Neural progenitor cell (in vitro differentiated cells): ENCODE data around the gene SAMD10. TPM values are rescaled to one million over a fixed set of nuclear protein-coding genes. Genes with fewer than 3 reads are reported as not detected.

Experiments used
- DNase-seq: peaks from one replicate; pipeline ENCODE4 v3.0.0-alpha.2; 2016; ENCODE audit warnings: low spot score
- H2AFZ ChIP-seq: fragments of 200-600 bp; sonication (generic); replicated peaks from 2 replicates; pipeline ENCODE4 v1.6.1; 2016; ENCODE audit warnings: antibody characterized with exemption
- H3F3A ChIP-seq: fragments of 200-600 bp; sonication (generic); 2 replicates; pipeline ENCODE4 v1.6.1; 2016; ENCODE audit warnings: antibody characterized with exemption, low read depth
- H3K27ac ChIP-seq: fragments of 200-600 bp; sonication (generic); 2 replicates; pipeline ENCODE4 v1.5.1; 2016; ENCODE audit warnings: mild to moderate bottlenecking
- H3K27me3 ChIP-seq: fragments of 200-600 bp; sonication (generic); 2 replicates; pipeline ENCODE4 v1.6.1; 2016; ENCODE audit warnings: mild to moderate bottlenecking, moderate library complexity
- H3K36me3 ChIP-seq: fragments of 200-600 bp; sonication (generic); 2 replicates; pipeline ENCODE4 v1.5.1; 2016
- H3K4me1 ChIP-seq: fragments of 200-600 bp; sonication (generic); 2 replicates; pipeline ENCODE4 v1.6.1; 2016; ENCODE audit warnings: mixed run types
- H3K4me2 ChIP-seq: fragments of 200-600 bp; sonication (generic); 2 replicates; pipeline ENCODE4 v1.6.1; 2016
- H3K4me3 ChIP-seq: fragments of 200-600 bp; sonication (generic); 2 replicates; pipeline ENCODE4 v1.5.1; 2016
- H3K79me2 ChIP-seq: fragments of 200-600 bp; sonication (generic); 2 replicates; pipeline ENCODE4 v1.6.1; 2016; ENCODE audit warnings: low read depth
- H3K9ac ChIP-seq: fragments of 200-600 bp; sonication (generic); 2 replicates; pipeline ENCODE4 v1.6.1; 2016
- H3K9me3 ChIP-seq: fragments of 200-600 bp; sonication (generic); 2 replicates; pipeline ENCODE4 v1.5.1; 2016; ENCODE audit warnings: low read depth
- H4K20me1 ChIP-seq: fragments of 200-600 bp; sonication (generic); 2 replicates; pipeline ENCODE4 v1.6.1; 2016; ENCODE audit warnings: low read depth
- H3K27ac Mint-ChIP-seq: 3 replicates; pipeline ENCODE4 v1.8.0; 2021; ENCODE audit warnings: mixed read lengths
- H3K27me3 Mint-ChIP-seq: 2 replicates; pipeline ENCODE4 v1.8.0; 2022; ENCODE audit warnings: low read depth, mild to moderate bottlenecking, inconsistent platforms, moderate library complexity, mixed read lengths; ENCODE audit not compliant: insufficient read depth
- H3K36me3 Mint-ChIP-seq: 3 replicates; pipeline ENCODE4 v1.8.0; 2021; ENCODE audit warnings: mixed read lengths
- H3K4me1 Mint-ChIP-seq: 3 replicates; pipeline ENCODE4 v1.8.0; 2021; ENCODE audit warnings: mixed read lengths
- H3K4me3 Mint-ChIP-seq: 3 replicates; pipeline ENCODE4 v1.8.0; 2021; ENCODE audit warnings: mild to moderate bottlenecking, moderate library complexity, mixed read lengths
- H3K9me3 Mint-ChIP-seq: 3 replicates; pipeline ENCODE4 v1.8.0; 2020; ENCODE audit warnings: mixed read lengths
- EZH2 ChIP-seq: fragments of 200-600 bp; sonication (generic); IDR thresholded peaks from 2 replicates; pipeline ENCODE4 v1.6.1; 2017; ENCODE audit warnings: antibody characterized with exemption, mild to moderate bottlenecking, moderate library complexity
- EZH2phosphoT487 ChIP-seq: fragments of 200-600 bp; sonication (generic); IDR thresholded peaks from 2 replicates; pipeline ENCODE4 v1.6.1; 2017; ENCODE audit warnings: antibody characterized with exemption
- total RNA-seq: library from RNA; depleted of rRNA; stranded (reverse); fragments of >200 nt; gene quantifications from 2 replicates; pipeline ENCODE4 v1.2.3, GENCODE V29; 2015; ENCODE audit warnings: low replicate concordance
- TF ChIP-seq, protein P1 (sequence below): fragments of 200-600 bp; sonication (generic); IDR thresholded peaks from 2 replicates; pipeline ENCODE4 v1.5.1; 2017; ENCODE audit warnings: antibody characterized with exemption, mild to moderate bottlenecking

The SAMD10 gene
- total RNA-seq, 1 donor from 2014 or later: 0.19 TPM

DNA sequence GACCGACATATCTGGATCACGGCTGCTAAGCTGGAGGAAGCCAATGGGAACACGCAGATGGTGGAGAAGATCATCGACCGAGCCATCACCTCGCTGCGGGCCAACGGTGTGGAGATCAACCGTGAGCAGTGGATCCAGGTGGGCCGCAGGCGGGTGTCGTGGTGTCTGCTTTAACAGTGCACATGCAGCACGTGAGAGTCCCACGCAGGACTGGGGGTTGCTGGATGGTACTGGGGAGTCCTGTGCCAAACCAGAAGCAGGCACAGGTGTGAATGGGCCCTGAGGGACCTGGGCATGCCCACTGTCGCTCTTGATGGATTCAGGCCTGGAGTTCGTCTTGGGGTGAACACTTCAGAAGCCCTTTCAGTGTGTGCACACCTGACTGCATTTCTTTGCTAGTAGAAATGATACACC lies 31.9 kb upstream of the SAMD10 start:
- Histone ChIP-seq H3K79me2 (no peaks in the 10 kb centered on the region), H3K9ac (no peak overlapping the region), H3K4me1 (no peaks in the 10 kb centered on the region), H3K36me3 (no peaks in the 10 kb centered on the region), H3K27me3 (no peaks in the 10 kb centered on the region), H2AFZ (no peak overlapping the region), H3K27ac (no peak overlapping the region), H3K4me2 (no peak overlapping the region), H3K4me3 (no peak overlapping the region), H3F3A (no peaks in the 10 kb centered on the region), H3K9me3 (no peaks in the 10 kb centered on the region), H4K20me1 (peaks cover 6% of the 10 kb centered on the region)
- TF ChIP-seq EZH2: no peak
- no peak for TF ChIP-seq EZH2phosphoT487
- TF ChIP-seq, protein P1, sequence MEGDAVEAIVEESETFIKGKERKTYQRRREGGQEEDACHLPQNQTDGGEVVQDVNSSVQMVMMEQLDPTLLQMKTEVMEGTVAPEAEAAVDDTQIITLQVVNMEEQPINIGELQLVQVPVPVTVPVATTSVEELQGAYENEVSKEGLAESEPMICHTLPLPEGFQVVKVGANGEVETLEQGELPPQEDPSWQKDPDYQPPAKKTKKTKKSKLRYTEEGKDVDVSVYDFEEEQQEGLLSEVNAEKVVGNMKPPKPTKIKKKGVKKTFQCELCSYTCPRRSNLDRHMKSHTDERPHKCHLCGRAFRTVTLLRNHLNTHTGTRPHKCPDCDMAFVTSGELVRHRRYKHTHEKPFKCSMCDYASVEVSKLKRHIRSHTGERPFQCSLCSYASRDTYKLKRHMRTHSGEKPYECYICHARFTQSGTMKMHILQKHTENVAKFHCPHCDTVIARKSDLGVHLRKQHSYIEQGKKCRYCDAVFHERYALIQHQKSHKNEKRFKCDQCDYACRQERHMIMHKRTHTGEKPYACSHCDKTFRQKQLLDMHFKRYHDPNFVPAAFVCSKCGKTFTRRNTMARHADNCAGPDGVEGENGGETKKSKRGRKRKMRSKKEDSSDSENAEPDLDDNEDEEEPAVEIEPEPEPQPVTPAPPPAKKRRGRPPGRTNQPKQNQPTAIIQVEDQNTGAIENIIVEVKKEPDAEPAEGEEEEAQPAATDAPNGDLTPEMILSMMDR: no peak
- Mint-ChIP-seq H3K4me1 (no peaks in the 10 kb centered on the region), H3K36me3 (peaks cover 47% of the 10 kb centered on the region), H3K9me3 (peaks cover 10% of the 10 kb centered on the region), H3K27me3 (peaks cover 3% of the 10 kb centered on the region), H3K4me3 (no peak overlapping the region), H3K27ac (no peak overlapping the region)
- no peak for DNase-seq

DNA sequence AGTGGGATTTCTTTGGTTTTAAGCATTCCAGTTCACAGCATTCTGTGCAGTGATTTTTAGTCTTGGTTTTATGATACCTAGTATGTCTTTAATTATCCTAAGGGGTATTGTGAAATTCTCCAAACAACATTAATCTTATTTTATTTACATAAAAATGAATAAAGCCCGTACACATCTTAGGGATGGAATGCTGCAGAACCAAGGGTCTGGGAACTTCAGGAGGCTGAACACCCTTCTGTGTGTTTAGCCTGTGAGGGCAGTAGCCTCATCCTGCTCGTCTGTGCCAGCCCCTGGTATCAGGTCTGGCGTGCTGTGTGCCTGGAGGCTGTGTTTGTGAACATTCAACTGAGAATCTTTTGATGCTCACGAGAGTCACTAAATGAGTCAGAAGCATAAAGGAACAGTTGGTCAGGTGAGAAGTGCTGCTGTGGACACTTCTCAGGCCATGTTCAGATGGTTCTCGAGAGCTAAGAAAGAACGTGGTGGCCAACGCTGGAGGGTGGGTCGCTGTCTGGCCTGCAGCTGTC lies 31.3 kb upstream of the SAMD10 start:
- Histone ChIP-seq H3F3A (no peaks in the 10 kb centered on the region), H2AFZ (no peak overlapping the region), H3K27ac (no peak overlapping the region), H3K36me3 (no peaks in the 10 kb centered on the region), H4K20me1 (peaks cover 9% of the 10 kb centered on the region), H3K4me1 (no peaks in the 10 kb centered on the region), H3K9me3 (no peaks in the 10 kb centered on the region), H3K27me3 (no peaks in the 10 kb centered on the region), H3K4me2 (no peak overlapping the region), H3K9ac (no peak overlapping the region), H3K79me2 (no peaks in the 10 kb centered on the region), H3K4me3 (no peak overlapping the region)
- H3K27me3 Mint-ChIP-seq: peaks cover 3% of the 10 kb centered on the region
- H3K36me3 Mint-ChIP-seq: peaks cover 47% of the 10 kb centered on the region
- peaks cover 10% of the 10 kb centered on the region for H3K9me3 Mint-ChIP-seq
- TF ChIP-seq, protein P1: no peak
- no peak for TF ChIP-seq EZH2
- TF ChIP-seq EZH2phosphoT487: no peak
- no peak overlapping the region for H3K27ac Mint-ChIP-seq
- H3K4me3 Mint-ChIP-seq: no peak overlapping the region
- no peaks in the 10 kb centered on the region for H3K4me1 Mint-ChIP-seq
- DNase-seq: no peak

DNA sequence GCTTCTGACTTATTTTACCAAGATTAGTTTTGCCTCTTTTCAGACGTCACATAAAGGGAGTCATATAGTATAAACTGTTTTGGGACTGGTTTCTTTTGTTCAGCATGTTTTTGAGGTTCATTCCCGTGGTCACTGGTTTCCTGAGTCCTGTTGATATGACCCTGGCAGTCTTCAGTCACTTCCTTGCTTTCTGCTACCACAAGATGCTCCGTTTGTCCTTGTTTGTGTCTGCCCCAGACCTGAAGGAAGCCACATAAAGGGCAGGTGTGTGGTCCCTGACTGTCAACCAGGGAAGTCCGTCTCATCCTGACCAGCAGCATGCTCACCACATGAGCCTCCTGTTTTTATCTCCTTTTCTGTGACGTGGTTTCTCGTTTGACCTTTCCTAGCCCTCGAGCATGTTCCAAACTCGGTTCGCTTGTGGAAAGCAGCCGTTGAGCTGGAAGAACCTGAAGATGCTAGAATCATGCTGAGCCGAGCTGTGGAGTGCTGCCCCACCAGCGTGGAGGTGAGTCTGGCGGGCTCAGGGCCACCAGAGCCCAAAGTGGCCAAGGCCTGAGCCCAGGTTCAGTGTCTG lies 30.5 kb upstream of the SAMD10 start:
- H3K4me2 ChIP-seq: no peak overlapping the region
- no peak overlapping the region for H3K27ac ChIP-seq
- Mint-ChIP-seq H3K27ac (no peak overlapping the region), H3K27me3 (peaks cover 3% of the 10 kb centered on the region), H3K9me3 (peaks cover 10% of the 10 kb centered on the region), H3K4me3 (no peak overlapping the region), H3K36me3 (peaks cover 48% of the 10 kb centered on the region), H3K4me1 (no peaks in the 10 kb centered on the region)
- H3K4me1 ChIP-seq: no peaks in the 10 kb centered on the region
- no peaks in the 10 kb centered on the region for H3F3A ChIP-seq
- no peak overlapping the region for H3K9ac ChIP-seq
- no peaks in the 10 kb centered on the region for H3K9me3 ChIP-seq
- no peaks in the 10 kb centered on the region for H3K27me3 ChIP-seq
- no peak for DNase-seq
- no peaks in the 10 kb centered on the region for H3K79me2 ChIP-seq
- H3K36me3 ChIP-seq: no peaks in the 10 kb centered on the region
- H3K4me3 ChIP-seq: no peak overlapping the region
- peaks cover 14% of the 10 kb centered on the region for H4K20me1 ChIP-seq
- TF ChIP-seq EZH2phosphoT487 (no peak), EZH2 (no peak)
- TF ChIP-seq, protein P1: no peak
- H2AFZ ChIP-seq: no peak overlapping the region
